Stimulated activated CD8-positive, alpha-beta memory T cell treated with anti-CD3 and anti-CD28 coated beads, Interleukin-15, amount 100 ng/mL, for 48 hours (primary cell): ENCODE measurements around the gene MAOB.

Experiments
- DNase-seq, 2 donors: peaks; one replicate each; pipeline ENCODE4 v3.0.0-alpha.2; 2020; ENCODE audit warnings: low read depth in 2 of 2

MAOB gene

DNA sequence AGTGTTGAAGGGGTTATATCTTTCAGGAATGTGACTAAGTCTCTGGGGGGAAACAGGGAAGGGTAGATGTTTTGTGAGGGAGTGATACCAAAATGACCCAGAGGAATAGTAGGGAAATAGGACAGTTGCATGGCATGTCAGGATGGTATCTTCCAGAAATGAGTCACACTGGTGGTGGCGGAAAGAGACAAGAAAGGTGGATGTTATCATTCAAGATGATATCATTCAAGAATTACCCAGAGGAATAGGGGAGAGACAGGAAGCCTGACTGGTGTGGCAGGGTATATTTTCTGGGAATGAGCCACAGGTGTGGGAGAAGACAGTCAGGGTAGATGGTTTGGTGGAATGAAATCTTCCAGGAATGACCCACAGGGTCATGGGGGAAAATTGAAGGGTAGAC is 165.1 kb downstream of the MAOB start:
- DNase-seq = no peak

DNA sequence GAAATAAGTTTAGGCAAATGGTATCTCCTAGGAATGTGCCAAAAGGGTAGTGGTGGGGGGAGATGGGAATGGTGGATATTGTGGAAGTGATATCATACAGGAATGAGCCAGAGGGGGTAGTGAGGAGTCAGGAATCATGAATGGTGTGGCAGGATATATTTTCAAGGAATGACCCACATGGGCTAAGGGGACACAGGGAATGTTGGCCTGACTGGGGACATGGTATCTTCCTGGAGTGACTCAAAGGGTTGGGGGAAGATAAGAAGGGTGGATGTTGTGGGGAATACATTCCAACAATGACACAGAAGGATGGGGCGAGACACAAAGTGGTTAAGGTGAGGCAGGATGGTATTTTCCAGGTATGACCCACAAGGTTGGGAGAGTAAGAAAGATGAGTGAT is 165.6 kb downstream of the MAOB start:
- DNase-seq = no peak
